KMS-11 (cell line): ENCODE measurements around the gene PMM1.
"Not testable (repeated sequence)": the region's sequence is repeated elsewhere in the genome, so short reads cannot be mapped to it uniquely, and the experiment has no call there.

Experiments
- H2AFZ ChIP-seq: fragments of 200-600 bp; sonication (generic); 2 replicates; pipeline ENCODE4 v1.6.1; 2016; ENCODE audit warnings: antibody characterized with exemption, mixed run types, low read depth
- H3K27ac ChIP-seq: fragments of 200-600 bp; sonication (generic); 2 replicates; pipeline ENCODE4 v1.6.1; 2016; ENCODE audit warnings: mild to moderate bottlenecking, mixed run types
- H3K27me3 ChIP-seq: fragments of 200-600 bp; sonication (generic); 2 replicates; pipeline ENCODE4 v1.6.1; 2017; ENCODE audit warnings: mild to moderate bottlenecking, low read depth, mixed run types, moderate library complexity; ENCODE audit not compliant: insufficient read depth
- H3K36me3 ChIP-seq: fragments of 200-600 bp; sonication (generic); 2 replicates; pipeline ENCODE4 v1.6.1; 2017; ENCODE audit warnings: mild to moderate bottlenecking, mixed run types; ENCODE audit not compliant: insufficient read depth
- H3K4me1 ChIP-seq: fragments of 200-600 bp; sonication (generic); 2 replicates; pipeline ENCODE4 v1.6.1; 2016; ENCODE audit warnings: mild to moderate bottlenecking, low read depth, mixed run types; ENCODE audit not compliant: poor library complexity, severe bottlenecking
- H3K4me2 ChIP-seq: fragments of 200-600 bp; sonication (generic); 2 replicates; pipeline ENCODE4 v1.7.0; 2016; ENCODE audit warnings: mild to moderate bottlenecking, mixed run types
- H3K4me3 ChIP-seq: fragments of 200-600 bp; sonication (generic); IDR thresholded peaks from 2 replicates; pipeline ENCODE4 v1.6.1; 2017; ENCODE audit warnings: low read depth, low read length, mixed read lengths; ENCODE audit not compliant: insufficient read depth
- H3K79me2 ChIP-seq: fragments of 200-600 bp; sonication (generic); 2 replicates; pipeline ENCODE4 v1.6.1; 2016; ENCODE audit warnings: low read depth, mixed run types; ENCODE audit not compliant: insufficient read depth
- H3K9ac ChIP-seq: fragments of 200-600 bp; sonication (generic); 2 replicates; pipeline ENCODE4 v1.6.1; 2016; ENCODE audit warnings: mild to moderate bottlenecking, mixed run types
- H4K20me1 ChIP-seq: fragments of 200-600 bp; sonication (generic); 2 replicates; pipeline ENCODE4 v1.6.1; 2016; ENCODE audit warnings: mild to moderate bottlenecking, mixed run types; ENCODE audit not compliant: insufficient read depth
- TF ChIP-seq, protein P1 (sequence below): fragments of 200-600 bp; sonication (generic); conservative IDR thresholded peaks from 2 replicates; pipeline ENCODE4 v1.6.1; 2017; ENCODE audit warnings: low read depth, mild to moderate bottlenecking, antibody characterized with exemption, low read length, moderate library complexity, mixed read lengths

PMM1 gene

DNA sequence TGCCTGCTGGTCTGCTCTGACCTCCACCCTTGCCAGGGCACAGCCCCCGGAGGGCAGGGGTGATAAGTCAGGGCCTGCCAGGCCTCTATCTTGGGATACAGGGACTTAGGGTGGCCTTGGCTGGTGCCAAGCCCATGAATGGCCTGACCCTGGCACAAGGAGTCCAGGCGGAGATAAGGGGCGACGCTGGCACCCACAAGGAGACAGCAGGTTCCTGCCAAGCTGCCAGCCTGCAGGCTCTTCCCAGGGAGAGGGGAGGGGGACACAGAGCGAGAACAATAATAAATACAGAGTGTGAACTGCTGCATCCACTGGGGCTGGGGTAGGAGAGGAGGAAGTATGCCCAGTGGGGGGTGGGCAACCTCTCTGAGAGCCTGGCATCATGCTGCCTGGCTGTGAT lies 27.9 kb downstream of the PMM1 start:
- H3K4me2 ChIP-seq = no peak overlapping the region
- no peak overlapping the region for H3K4me3 ChIP-seq
- H3K4me1 ChIP-seq = peaks cover 31% of the 10 kb centered on the region
- no peaks in the 10 kb centered on the region for H3K27me3 ChIP-seq
- no peak overlapping the region for H3K9ac ChIP-seq
- no peaks in the 10 kb centered on the region for H4K20me1 ChIP-seq
- no peak overlapping the region for H3K27ac ChIP-seq
- H2AFZ ChIP-seq = no peak overlapping the region
- no peaks in the 10 kb centered on the region for H3K36me3 ChIP-seq
- TF ChIP-seq, protein P1, sequence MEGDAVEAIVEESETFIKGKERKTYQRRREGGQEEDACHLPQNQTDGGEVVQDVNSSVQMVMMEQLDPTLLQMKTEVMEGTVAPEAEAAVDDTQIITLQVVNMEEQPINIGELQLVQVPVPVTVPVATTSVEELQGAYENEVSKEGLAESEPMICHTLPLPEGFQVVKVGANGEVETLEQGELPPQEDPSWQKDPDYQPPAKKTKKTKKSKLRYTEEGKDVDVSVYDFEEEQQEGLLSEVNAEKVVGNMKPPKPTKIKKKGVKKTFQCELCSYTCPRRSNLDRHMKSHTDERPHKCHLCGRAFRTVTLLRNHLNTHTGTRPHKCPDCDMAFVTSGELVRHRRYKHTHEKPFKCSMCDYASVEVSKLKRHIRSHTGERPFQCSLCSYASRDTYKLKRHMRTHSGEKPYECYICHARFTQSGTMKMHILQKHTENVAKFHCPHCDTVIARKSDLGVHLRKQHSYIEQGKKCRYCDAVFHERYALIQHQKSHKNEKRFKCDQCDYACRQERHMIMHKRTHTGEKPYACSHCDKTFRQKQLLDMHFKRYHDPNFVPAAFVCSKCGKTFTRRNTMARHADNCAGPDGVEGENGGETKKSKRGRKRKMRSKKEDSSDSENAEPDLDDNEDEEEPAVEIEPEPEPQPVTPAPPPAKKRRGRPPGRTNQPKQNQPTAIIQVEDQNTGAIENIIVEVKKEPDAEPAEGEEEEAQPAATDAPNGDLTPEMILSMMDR = no peak
- no peaks in the 10 kb centered on the region for H3K79me2 ChIP-seq

DNA sequence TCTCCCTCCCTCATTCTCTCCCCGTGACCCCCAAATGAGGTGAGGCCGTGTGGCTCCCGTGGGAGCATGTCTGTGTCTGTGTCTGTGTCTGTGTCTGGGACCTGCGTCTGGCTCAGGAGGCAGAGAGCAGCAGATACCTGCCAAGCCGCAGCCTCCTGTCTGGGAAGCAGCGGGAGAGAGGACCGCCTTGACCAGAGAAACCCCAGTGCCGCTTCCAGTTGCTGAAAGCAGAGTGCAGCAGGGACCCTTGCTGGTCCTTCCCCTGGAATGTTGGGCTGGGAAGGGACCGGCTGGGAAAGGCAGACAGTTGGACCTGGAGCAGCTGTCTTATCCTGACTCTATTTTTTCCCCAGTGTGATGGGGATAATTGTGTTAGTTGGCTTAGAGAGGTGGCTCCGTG lies 28.3 kb downstream of the PMM1 start:
- Histone ChIP-seq H3K4me2 (no peak overlapping the region), H4K20me1 (no peaks in the 10 kb centered on the region), H3K4me3 (no peak overlapping the region), H3K4me1 (peaks cover 33% of the 10 kb centered on the region), H3K27ac (no peak overlapping the region), H3K36me3 (no peaks in the 10 kb centered on the region), H3K9ac (no peak overlapping the region), H3K79me2 (no peaks in the 10 kb centered on the region), H3K27me3 (no peaks in the 10 kb centered on the region), H2AFZ (no peak overlapping the region)
- TF ChIP-seq, protein P1 = no peak

DNA sequence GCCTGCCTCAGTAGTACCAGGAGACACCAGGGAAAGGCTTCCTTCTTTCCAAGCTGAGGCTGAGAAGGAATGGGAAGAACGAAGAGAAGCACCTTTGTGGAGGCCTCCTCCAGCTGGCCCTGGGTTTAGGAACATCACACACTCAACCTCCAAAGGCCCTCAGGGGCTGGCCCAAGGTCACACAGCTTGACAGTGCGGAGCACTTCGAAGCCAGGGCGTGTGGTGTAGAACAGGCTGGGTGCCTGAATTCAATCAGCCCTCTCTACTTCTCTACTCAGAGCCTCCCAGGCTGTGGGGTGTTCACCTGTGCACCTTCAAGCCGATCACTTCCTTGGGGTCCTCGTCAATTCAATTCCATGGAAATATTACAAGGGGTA lies 29.6 kb downstream of the PMM1 start:
- H4K20me1 ChIP-seq = no peaks in the 10 kb centered on the region
- no peak overlapping the region for H3K9ac ChIP-seq
- H3K36me3 ChIP-seq = no peaks in the 10 kb centered on the region
- H2AFZ ChIP-seq = no peak overlapping the region
- no peak overlapping the region for H3K4me3 ChIP-seq
- no peaks in the 10 kb centered on the region for H3K27me3 ChIP-seq
- TF ChIP-seq, protein P1 = no peak
- H3K4me2 ChIP-seq = no peak overlapping the region
- no peak overlapping the region for H3K27ac ChIP-seq
- H3K4me1 ChIP-seq = peaks cover 28% of the 10 kb centered on the region
- H3K79me2 ChIP-seq = no peaks in the 10 kb centered on the region

DNA sequence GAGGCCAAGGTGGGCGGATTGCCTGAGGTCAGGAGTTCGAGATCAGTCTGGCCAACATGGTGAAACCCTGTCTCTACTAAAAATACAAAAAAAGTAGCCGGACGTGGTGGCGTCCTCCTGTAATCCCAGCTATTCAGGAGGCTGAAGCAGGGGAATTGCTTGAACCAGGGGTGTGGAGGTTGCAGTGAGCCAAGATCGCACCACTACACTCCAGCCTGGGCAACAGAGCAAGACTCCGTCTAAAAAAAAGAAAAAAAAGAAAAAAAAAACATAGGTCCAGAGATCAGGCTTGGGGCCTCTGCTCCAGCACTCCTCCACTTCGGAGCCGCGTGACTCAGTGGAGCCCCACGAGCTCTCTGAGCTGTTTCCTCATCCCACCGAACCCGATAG lies 31.4 kb downstream of the PMM1 start:
- peaks cover 33% of the 10 kb centered on the region for H3K4me1 ChIP-seq
- not testable (repeated sequence) for H3K27me3 ChIP-seq, H3K4me3 ChIP-seq, H3K36me3 ChIP-seq, H2AFZ ChIP-seq, H3K79me2 ChIP-seq, H3K9ac ChIP-seq, H3K27ac ChIP-seq, H3K4me2 ChIP-seq, H4K20me1 ChIP-seq

DNA sequence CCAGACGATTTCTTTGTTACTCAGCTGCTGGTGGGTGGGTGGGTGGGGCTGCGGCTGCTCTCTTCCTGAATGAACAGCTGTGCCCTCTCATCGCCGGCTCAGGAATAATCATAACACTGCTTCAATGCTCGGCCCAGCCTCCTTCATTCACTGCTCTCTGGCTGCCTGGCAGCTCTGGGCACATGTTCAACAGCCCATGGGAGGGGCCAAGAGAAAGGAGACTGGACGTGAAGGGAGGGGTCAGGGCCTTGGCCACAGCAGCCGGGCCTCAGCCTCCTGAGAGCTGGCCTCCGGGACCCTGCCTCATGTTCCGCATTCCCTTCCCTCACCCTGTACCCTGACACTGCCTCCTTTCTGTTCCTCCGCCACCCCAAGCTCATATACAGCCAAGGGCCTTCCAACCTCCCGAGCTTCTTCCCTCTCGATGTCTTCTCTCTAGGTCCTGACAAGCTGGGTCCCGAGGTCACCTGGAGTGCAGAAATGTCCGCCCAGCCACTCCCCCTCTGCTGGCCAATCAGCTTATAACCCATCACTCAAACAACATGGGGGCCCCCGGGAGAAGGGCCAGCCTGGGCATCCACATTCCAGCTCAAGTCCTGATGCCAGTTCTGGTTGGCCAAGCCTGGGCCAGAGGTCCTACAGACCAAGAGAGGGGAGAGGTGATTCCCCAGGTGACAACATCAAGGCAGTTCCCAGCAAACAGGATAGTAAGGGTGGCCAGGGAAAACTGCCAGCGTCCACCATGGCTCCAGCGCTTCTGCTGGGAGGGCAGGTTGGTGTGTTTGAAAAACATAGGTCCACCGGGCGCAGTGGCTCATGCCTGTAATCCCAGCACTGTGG lies 32.0 kb downstream of the PMM1 start:
- Histone ChIP-seq H3K36me3 (no peaks in the 10 kb centered on the region), H3K27me3 (no peaks in the 10 kb centered on the region), H3K4me1 (peaks cover 27% of the 10 kb centered on the region), H4K20me1 (no peaks in the 10 kb centered on the region), H3K9ac (no peak overlapping the region), H2AFZ (no peak overlapping the region), H3K79me2 (no peaks in the 10 kb centered on the region), H3K27ac (no peak overlapping the region), H3K4me3 (no peak overlapping the region), H3K4me2 (no peak overlapping the region)
- TF ChIP-seq, protein P1 = no peak
